Activated naive CD4-positive, alpha-beta T cell treated with anti-CD3 and anti-CD28 coated beads, Interleukin-2, amount 50 U/mL, for 24 hours (primary cell): ENCODE data around the gene IGF1R.

Experiments used
- H3K27ac Mint-ChIP-seq: one replicate; pipeline ENCODE4 v1.8.0; 2021; ENCODE audit warnings: mild to moderate bottlenecking, mixed read lengths
- H3K27me3 Mint-ChIP-seq: one replicate; pipeline ENCODE4 v1.8.0; 2021; ENCODE audit warnings: mixed read lengths
- H3K36me3 Mint-ChIP-seq: one replicate; pipeline ENCODE4 v1.8.0; 2021; ENCODE audit warnings: mixed read lengths
- H3K4me1 Mint-ChIP-seq: one replicate; pipeline ENCODE4 v1.8.0; 2021; ENCODE audit warnings: mixed read lengths
- H3K4me3 Mint-ChIP-seq: one replicate; pipeline ENCODE4 v1.8.0; 2021; ENCODE audit warnings: mild to moderate bottlenecking, mixed read lengths
- H3K9me3 Mint-ChIP-seq: one replicate; pipeline ENCODE4 v1.8.0; 2021; ENCODE audit warnings: mixed read lengths

The IGF1R gene

GRCh38 chr15:98803228-98804056 lies 155.1 kb downstream of the IGF1R start:
- Mint-ChIP-seq H3K9me3 (no peaks in the 10 kb centered on the region), H3K27me3 (no peaks in the 10 kb centered on the region), H3K36me3 (peaks cover 6% of the 10 kb centered on the region), H3K4me1 (peaks cover 79% of the 10 kb centered on the region), H3K27ac (no peak overlapping the region), H3K4me3 (no peak overlapping the region)

- no peak overlapping the region for H3K4me3 Mint-ChIP-seq
- no peaks in the 10 kb centered on the region for H3K9me3 Mint-ChIP-seq
- H3K4me1 Mint-ChIP-seq, result peaks cover 73% of the 10 kb centered on the region
- peaks cover 6% of the 10 kb centered on the region for H3K36me3 Mint-ChIP-seq
- H3K27me3 Mint-ChIP-seq, result no peaks in the 10 kb centered on the region
- H3K27ac Mint-ChIP-seq, result no peak overlapping the region
Measured at GRCh38 chr15:98804057-98804380, 155.7 kb downstream of the IGF1R start.

DNA sequence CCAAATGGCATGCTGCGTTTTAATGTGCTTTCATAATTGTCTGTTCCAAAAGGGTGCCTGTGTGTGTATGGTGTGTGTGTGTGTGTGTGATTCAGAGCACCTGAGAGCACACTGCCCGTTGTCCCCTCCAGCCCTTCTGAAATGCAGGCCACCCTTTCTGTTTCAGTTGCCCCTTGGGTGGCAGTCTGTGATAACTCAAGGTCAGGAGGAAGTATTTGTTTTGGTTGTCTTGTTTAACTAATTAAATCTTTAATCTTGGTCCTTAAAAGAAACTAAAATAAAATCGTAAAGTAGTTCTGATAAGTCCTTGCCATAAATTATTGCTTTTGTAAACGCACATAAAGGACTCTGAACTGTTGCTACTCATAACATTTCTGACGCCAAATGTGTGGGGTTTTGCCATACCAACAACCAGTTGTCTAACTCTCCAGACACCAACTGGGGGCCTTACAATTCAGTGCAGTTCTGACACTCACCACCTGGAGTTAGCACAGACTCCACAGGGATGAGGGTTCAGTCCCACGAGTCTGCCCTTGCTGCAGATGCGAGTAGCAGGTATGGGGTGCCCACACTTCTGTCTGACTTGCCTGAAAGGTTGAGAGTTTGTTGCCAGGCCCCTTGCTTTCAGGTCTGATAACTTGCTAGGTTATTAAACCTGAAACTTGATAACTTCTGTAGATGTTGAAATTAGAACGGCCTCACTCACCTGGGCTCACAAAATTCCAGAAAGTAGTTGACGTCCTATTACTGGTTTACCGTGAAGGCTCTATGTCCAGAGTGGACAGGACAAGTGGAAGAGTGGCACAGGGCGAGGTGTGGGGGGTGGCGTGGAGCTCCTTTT lies 157.3 kb downstream of the IGF1R start:
- H3K27me3 Mint-ChIP-seq, result no peaks in the 10 kb centered on the region
- peaks cover 9% of the 10 kb centered on the region for H3K36me3 Mint-ChIP-seq
- H3K4me1 Mint-ChIP-seq, result peaks cover 62% of the 10 kb centered on the region
- H3K4me3 Mint-ChIP-seq, result no peak overlapping the region
- H3K9me3 Mint-ChIP-seq, result no peaks in the 10 kb centered on the region
- H3K27ac Mint-ChIP-seq, result no peak overlapping the region

GRCh38 chr15:98806275-98806895 lies 158.0 kb downstream of the IGF1R start:
- Mint-ChIP-seq H3K27ac (no peak overlapping the region), H3K4me1 (peaks cover 55% of the 10 kb centered on the region), H3K36me3 (peaks cover 9% of the 10 kb centered on the region), H3K27me3 (no peaks in the 10 kb centered on the region), H3K4me3 (no peak overlapping the region), H3K9me3 (no peaks in the 10 kb centered on the region)

GRCh38 chr15:98807262-98807661 lies 158.9 kb downstream of the IGF1R start:
- no peak overlapping the region for H3K4me3 Mint-ChIP-seq
- peaks cover 46% of the 10 kb centered on the region for H3K4me1 Mint-ChIP-seq
- peaks cover 10% of the 10 kb centered on the region for H3K36me3 Mint-ChIP-seq
- no peaks in the 10 kb centered on the region for H3K9me3 Mint-ChIP-seq
- H3K27me3 Mint-ChIP-seq, result no peaks in the 10 kb centered on the region
- peak overlapping the region; percentile 25 for H3K27ac Mint-ChIP-seq

GRCh38 chr15:98809273-98809672 lies 160.9 kb downstream of the IGF1R start:
- H3K4me1 Mint-ChIP-seq, result peaks cover 34% of the 10 kb centered on the region
- no peak overlapping the region for H3K27ac Mint-ChIP-seq
- H3K27me3 Mint-ChIP-seq, result no peaks in the 10 kb centered on the region
- H3K4me3 Mint-ChIP-seq, result no peak overlapping the region
- peaks cover 15% of the 10 kb centered on the region for H3K36me3 Mint-ChIP-seq
- no peaks in the 10 kb centered on the region for H3K9me3 Mint-ChIP-seq

DNA sequence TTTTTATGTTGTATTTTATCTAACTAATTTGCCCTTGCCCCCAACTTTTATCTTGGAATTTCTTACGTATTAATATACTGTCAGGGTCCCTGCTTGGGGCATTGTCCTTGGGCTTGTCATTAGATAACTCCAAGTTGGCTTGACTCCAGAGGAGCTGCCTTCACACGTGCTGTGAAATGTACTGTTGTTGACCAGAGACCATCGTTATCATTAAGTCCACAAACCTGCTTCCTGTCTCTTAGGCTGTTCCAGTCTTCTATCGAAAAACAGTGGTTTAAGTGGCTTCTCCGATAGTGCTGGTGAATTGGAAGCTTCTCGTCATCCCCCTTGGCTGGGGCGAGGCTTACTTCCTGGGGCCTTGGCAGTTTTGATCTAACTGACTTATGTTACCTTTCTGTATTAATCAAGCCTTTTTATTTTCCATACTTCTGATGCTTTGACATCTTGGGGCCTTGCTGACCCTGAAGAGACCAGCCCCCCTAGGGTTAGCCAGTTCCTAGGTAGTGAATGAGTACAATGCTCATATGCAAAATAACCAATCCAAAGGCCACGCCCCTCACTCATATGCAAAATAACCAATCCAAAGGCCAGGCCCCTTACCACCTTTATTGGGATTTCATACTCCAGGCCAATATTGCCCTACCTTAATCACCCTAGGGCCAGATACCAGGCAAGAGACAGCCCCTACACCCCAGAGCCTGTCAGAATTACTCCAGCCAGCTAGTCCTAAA lies 164.5 kb downstream of the IGF1R start:
- H3K4me1 Mint-ChIP-seq, result peaks cover 19% of the 10 kb centered on the region
- peaks cover 3% of the 10 kb centered on the region for H3K9me3 Mint-ChIP-seq
- no peak overlapping the region for H3K27ac Mint-ChIP-seq
- H3K4me3 Mint-ChIP-seq, result no peak overlapping the region
- peaks cover 31% of the 10 kb centered on the region for H3K36me3 Mint-ChIP-seq
- H3K27me3 Mint-ChIP-seq, result no peaks in the 10 kb centered on the region

DNA sequence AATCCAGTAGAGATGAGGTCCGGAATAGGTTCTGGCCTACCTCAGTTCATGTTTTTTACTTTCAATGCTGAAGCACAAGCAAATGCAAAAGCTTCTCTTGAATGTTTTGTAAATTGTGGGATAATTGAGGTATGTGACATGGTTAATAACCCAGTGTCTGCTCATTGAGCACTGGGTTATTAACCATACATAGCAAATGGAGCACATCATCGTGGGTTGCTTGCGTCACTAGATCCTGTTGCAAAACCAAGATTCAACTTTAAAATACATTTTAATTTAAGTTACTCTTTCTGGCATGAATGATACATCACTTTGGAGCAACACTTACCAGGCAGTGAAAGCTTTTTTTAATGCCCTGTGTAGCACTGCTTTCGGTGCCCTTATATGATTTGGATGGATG lies 165.6 kb downstream of the IGF1R start:
- Mint-ChIP-seq H3K27me3 (no peaks in the 10 kb centered on the region), H3K36me3 (peaks cover 39% of the 10 kb centered on the region), H3K9me3 (peaks cover 8% of the 10 kb centered on the region), H3K4me1 (peaks cover 19% of the 10 kb centered on the region), H3K4me3 (no peak overlapping the region), H3K27ac (no peak overlapping the region)

DNA sequence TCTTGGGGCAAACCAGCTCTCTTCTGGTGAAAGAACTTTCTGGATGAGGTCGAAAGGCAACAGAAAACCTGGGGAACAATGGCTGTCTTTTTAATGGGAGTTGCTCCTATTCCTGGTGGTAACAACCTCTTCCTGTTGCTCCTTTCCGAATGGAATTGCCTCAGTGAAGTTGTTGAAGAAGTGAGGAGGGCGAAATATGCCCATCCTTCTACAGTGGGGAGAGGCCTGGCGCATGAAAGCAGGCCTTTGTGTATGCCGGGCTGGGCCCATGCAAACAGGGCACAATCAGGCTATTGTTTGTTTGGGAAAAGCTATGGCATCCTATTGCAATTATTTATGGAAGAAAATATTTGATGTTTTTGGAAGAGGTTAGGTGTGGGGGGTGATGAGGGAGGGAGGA lies 166.9 kb downstream of the IGF1R start:
- H3K27ac Mint-ChIP-seq, result no peak overlapping the region

DNA sequence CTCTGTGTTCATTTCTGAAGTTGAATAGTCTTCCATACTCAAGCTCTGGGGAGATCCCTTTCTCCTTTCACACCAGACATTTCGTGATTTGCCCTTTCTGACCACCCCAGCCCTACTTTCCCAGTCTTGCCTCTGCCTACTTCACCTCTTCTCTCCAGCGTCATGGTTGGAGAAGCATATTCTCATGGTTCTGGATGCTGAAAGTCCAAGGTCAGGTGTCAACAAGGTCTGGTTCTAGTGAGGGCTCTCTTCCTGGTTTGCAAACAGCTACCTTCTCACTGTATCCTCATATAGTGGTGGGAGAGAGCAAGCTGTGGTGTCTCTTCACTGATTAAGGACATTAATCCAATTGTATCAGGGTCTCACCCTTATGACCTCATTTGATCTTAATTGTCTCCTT lies 169.4 kb downstream of the IGF1R start:
- Mint-ChIP-seq H3K36me3 (peaks cover 56% of the 10 kb centered on the region), H3K27me3 (no peaks in the 10 kb centered on the region), H3K9me3 (peaks cover 8% of the 10 kb centered on the region), H3K27ac (no peak overlapping the region), H3K4me1 (peaks cover 18% of the 10 kb centered on the region), H3K4me3 (no peak overlapping the region)

More for the DNA sequence above, 166.9 kb downstream of the IGF1R start:
- peaks cover 8% of the 10 kb centered on the region for H3K9me3 Mint-ChIP-seq
- peaks cover 14% of the 10 kb centered on the region for H3K4me1 Mint-ChIP-seq
- H3K4me3 Mint-ChIP-seq, result no peak overlapping the region
- peaks cover 40% of the 10 kb centered on the region for H3K36me3 Mint-ChIP-seq
- no peaks in the 10 kb centered on the region for H3K27me3 Mint-ChIP-seq

DNA sequence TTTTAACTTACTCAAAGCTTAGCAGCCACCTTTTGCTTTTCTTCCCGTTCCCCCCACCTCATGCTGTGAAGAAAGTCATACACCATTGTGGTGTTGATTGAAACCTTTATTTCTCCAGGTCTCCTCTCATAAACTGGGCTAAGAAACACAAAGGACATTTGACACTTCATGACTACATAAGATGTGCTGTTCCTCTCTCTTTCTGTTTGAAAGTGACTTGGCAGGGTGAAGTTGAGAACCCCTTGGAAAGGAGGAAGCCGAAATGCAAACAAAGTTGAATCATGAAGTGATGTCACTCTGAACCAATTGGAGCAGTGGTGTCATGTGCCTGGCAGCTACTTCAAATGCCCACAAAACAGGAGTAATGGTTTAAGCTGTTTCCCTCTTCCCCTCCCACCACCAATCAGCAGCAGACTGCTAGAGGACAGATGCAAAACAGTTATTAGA lies 174.7 kb downstream of the IGF1R start:
- H3K36me3 Mint-ChIP-seq, result peaks cover 55% of the 10 kb centered on the region

DNA sequence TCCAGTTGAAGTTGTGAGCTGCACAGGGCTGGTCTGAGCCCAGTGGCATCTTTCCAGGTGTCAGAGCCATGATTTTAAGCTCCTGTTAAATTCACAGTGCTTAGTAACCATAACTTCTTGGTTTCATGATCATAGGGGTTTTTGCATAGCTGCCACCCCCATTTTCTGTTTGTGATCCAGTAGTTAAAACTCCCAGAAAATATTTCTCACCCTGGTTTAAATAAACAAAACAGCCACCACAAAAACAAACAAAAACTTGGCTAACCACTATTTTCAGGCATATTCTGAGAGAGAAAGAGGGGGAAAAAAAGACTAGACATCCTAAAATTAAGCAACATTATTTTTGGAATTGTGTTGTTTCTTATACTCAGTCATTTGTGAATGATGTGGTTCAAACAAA lies 175.3 kb downstream of the IGF1R start:
- no peaks in the 10 kb centered on the region for H3K9me3 Mint-ChIP-seq
- peaks cover 7% of the 10 kb centered on the region for H3K4me1 Mint-ChIP-seq
- H3K27me3 Mint-ChIP-seq, result no peaks in the 10 kb centered on the region
- peaks cover 55% of the 10 kb centered on the region for H3K36me3 Mint-ChIP-seq
- H3K27ac Mint-ChIP-seq, result no peak overlapping the region
- no peak overlapping the region for H3K4me3 Mint-ChIP-seq

More for the DNA sequence above, 174.7 kb downstream of the IGF1R start:
- no peak overlapping the region for H3K27ac Mint-ChIP-seq
- peaks cover 10% of the 10 kb centered on the region for H3K4me1 Mint-ChIP-seq
- H3K27me3 Mint-ChIP-seq, result no peaks in the 10 kb centered on the region
- peaks cover 3% of the 10 kb centered on the region for H3K9me3 Mint-ChIP-seq
- H3K4me3 Mint-ChIP-seq, result no peak overlapping the region

DNA sequence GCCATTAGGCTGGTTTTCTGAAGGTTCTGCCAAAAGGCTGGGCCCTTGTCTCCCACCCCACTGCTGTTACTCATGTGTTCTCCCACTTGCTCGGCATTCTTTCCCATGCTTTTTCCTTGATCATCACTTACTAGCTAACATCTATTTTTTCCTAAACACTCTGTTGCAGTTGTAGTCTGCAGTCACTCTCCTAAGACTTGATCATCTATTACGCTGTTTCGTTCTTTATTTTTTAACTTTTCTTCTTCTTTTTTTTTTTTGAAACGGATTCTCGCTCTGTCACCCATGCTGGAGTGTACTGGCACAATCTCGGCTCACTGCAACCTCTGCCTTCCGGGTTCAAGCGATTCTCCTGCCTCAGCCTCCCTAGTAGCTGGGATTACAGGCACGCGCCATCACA lies 176.3 kb downstream of the IGF1R start:
- H3K4me3 Mint-ChIP-seq, result no peak overlapping the region
- peaks cover 7% of the 10 kb centered on the region for H3K4me1 Mint-ChIP-seq
- no peaks in the 10 kb centered on the region for H3K27me3 Mint-ChIP-seq
- H3K27ac Mint-ChIP-seq, result no peak overlapping the region
- no peaks in the 10 kb centered on the region for H3K9me3 Mint-ChIP-seq
- peaks cover 56% of the 10 kb centered on the region for H3K36me3 Mint-ChIP-seq

DNA sequence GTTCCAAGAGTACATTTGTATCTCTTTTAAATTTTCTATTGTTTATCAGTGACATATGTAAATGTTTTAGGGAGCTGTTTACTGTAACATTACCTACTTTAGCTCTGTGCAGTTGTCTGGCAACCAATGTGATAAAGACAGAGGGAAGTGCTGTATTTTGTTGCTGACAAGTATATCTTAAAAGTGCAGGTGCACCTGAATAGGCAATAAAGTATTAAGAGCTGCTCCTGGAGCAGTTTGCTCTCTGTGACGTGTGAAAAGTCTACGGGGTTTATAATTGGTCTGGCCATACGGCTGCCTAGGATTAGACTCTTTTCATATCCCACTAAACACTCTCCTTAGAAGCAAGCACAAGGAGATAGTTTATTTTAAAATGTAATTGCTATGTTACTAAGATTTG lies 178.3 kb downstream of the IGF1R start:
- no peaks in the 10 kb centered on the region for H3K27me3 Mint-ChIP-seq
- H3K36me3 Mint-ChIP-seq, result peaks cover 61% of the 10 kb centered on the region

DNA sequence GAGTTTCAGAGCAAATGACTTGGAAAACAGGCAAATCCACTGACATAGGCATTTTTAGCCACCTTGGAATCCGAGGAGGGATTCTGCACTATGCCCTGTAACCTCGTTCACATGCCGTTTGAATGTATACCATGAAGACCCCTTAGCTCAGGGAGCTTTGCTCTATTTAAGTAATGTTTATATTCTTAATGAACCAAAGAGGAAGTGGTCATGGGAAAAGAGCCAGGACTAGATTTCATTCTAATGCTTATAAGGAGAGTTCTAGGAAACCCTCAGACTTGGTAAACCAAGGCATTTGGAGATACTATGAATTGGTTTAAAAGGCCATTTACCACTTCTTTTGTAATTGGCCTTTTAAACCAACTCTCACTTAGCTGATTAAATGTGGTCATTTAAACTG lies 178.9 kb downstream of the IGF1R start:
- Mint-ChIP-seq H3K4me3 (no peak overlapping the region), H3K4me1 (peaks cover 13% of the 10 kb centered on the region), H3K36me3 (peaks cover 61% of the 10 kb centered on the region), H3K27ac (no peak overlapping the region), H3K27me3 (no peaks in the 10 kb centered on the region), H3K9me3 (peaks cover 12% of the 10 kb centered on the region)

More for the DNA sequence above, 178.3 kb downstream of the IGF1R start:
- no peak overlapping the region for H3K4me3 Mint-ChIP-seq
- peaks cover 8% of the 10 kb centered on the region for H3K4me1 Mint-ChIP-seq
- peaks cover 7% of the 10 kb centered on the region for H3K9me3 Mint-ChIP-seq
- H3K27ac Mint-ChIP-seq, result no peak overlapping the region
